Measurements from ENCODE around the gene CCDC7.
"Not testable (repeated sequence)": the region's sequence is repeated elsewhere in the genome, so short reads cannot be mapped to it uniquely, and the experiment has no call there.

CCDC7 gene

GRCh38 chr10:32751582-32751981, 305.6 kb downstream of the CCDC7 start:
- H3K9me3 Mint-ChIP-seq, result peaks cover 12% of the 10 kb centered on the region
- no peaks in the 10 kb centered on the region for H3K27me3 Mint-ChIP-seq
- no peak overlapping the region for H3K27ac Mint-ChIP-seq
- CTCF ChIA-PET, result no interaction called here
- peaks cover 5% of the 10 kb centered on the region for H3K36me3 Mint-ChIP-seq
- H3K4me3 Mint-ChIP-seq, result no peak overlapping the region
- no peak for DNase-seq
- H3K4me1 Mint-ChIP-seq, result no peaks in the 10 kb centered on the region

- H3K4me3 Mint-ChIP-seq, H3K36me3 Mint-ChIP-seq, CTCF ChIA-PET, DNase-seq, H3K27me3 Mint-ChIP-seq, H3K4me1 Mint-ChIP-seq, H3K27ac Mint-ChIP-seq: not testable (repeated sequence)
- peaks cover 21% of the 10 kb centered on the region for H3K9me3 Mint-ChIP-seq
Observed at GRCh38 chr10:32754900-32755299, 309.0 kb downstream of the CCDC7 start.

GRCh38 chr10:32771217-32771616, 325.3 kb downstream of the CCDC7 start:
- CTCF ChIA-PET, result no interaction called here
- no peaks in the 10 kb centered on the region for H3K4me1 Mint-ChIP-seq
- no peaks in the 10 kb centered on the region for H3K36me3 Mint-ChIP-seq
- H3K27ac Mint-ChIP-seq, result no peak overlapping the region
- H3K4me3 Mint-ChIP-seq, result no peak overlapping the region
- no peak for DNase-seq
- no peaks in the 10 kb centered on the region for H3K27me3 Mint-ChIP-seq
- H3K9me3 Mint-ChIP-seq, result peaks cover 19% of the 10 kb centered on the region

- no peaks in the 10 kb centered on the region for H3K27me3 Mint-ChIP-seq
- no peaks in the 10 kb centered on the region for H3K36me3 Mint-ChIP-seq
- CTCF ChIA-PET, result no interaction called here
- peaks cover 19% of the 10 kb centered on the region for H3K9me3 Mint-ChIP-seq
- no peaks in the 10 kb centered on the region for H3K4me1 Mint-ChIP-seq
- H3K4me3 Mint-ChIP-seq, result no peak overlapping the region
- no peak overlapping the region for H3K27ac Mint-ChIP-seq
- no peak for DNase-seq
Observed at GRCh38 chr10:32773105-32773504, 327.2 kb downstream of the CCDC7 start.

- peaks cover 1% of the 10 kb centered on the region for H3K36me3 Mint-ChIP-seq
Observed at GRCh38 chr10:32786968-32787367, 341.0 kb downstream of the CCDC7 start.

GRCh38 chr10:32787690-32788284, 341.8 kb downstream of the CCDC7 start:
- DNase-seq, result no peak
- no peaks in the 10 kb centered on the region for H3K4me1 Mint-ChIP-seq
- CTCF ChIA-PET, result no interaction called here
- H3K27ac Mint-ChIP-seq, result no peak overlapping the region
- peaks cover 1% of the 10 kb centered on the region for H3K36me3 Mint-ChIP-seq
- H3K4me3 Mint-ChIP-seq, result no peak overlapping the region
- peaks cover 9% of the 10 kb centered on the region for H3K9me3 Mint-ChIP-seq
- H3K27me3 Mint-ChIP-seq, result no peaks in the 10 kb centered on the region

More at GRCh38 chr10:32786968-32787367, 341.0 kb downstream of the CCDC7 start:
- peaks cover 9% of the 10 kb centered on the region for H3K9me3 Mint-ChIP-seq
- no peak overlapping the region for H3K4me3 Mint-ChIP-seq
- CTCF ChIA-PET, result no interaction called here
- H3K4me1 Mint-ChIP-seq, result no peaks in the 10 kb centered on the region
- no peak overlapping the region for H3K27ac Mint-ChIP-seq
- no peak for DNase-seq
- H3K27me3 Mint-ChIP-seq, result no peaks in the 10 kb centered on the region

GRCh38 chr10:32788359-32788758, 342.4 kb downstream of the CCDC7 start:
- CTCF ChIA-PET, result no interaction called here

GRCh38 chr10:32790483-32790882, 344.5 kb downstream of the CCDC7 start:
- Mint-ChIP-seq H3K4me1 (no peaks in the 10 kb centered on the region), H3K9me3 (peaks cover 9% of the 10 kb centered on the region), H3K27me3 (no peaks in the 10 kb centered on the region), H3K4me3 (no peak overlapping the region), H3K36me3 (peaks cover 1% of the 10 kb centered on the region), H3K27ac (no peak overlapping the region)
- no peak for DNase-seq
- CTCF ChIA-PET, result interaction anchor here (0.9 kb wide), 1 partner anchor 218 kb away, joined by 4 read pairs; no protein-coding TSS in a partner anchor

More at GRCh38 chr10:32788359-32788758, 342.4 kb downstream of the CCDC7 start:
- Mint-ChIP-seq H3K36me3 (peaks cover 1% of the 10 kb centered on the region), H3K9me3 (peaks cover 9% of the 10 kb centered on the region), H3K4me3 (no peak overlapping the region), H3K27ac (no peak overlapping the region), H3K4me1 (no peaks in the 10 kb centered on the region), H3K27me3 (no peaks in the 10 kb centered on the region)
- no peak for DNase-seq

- CTCF ChIA-PET, result interaction anchor here (1.0 kb wide), 1 partner anchor 216 kb away, joined by 3 read pairs; no protein-coding TSS in a partner anchor
- no peak overlapping the region for H3K27ac Mint-ChIP-seq
- peaks cover 4% of the 10 kb centered on the region for H3K9me3 Mint-ChIP-seq
- H3K4me3 Mint-ChIP-seq, result no peak overlapping the region
- no peaks in the 10 kb centered on the region for H3K4me1 Mint-ChIP-seq
- DNase-seq, result no peak
- no peaks in the 10 kb centered on the region for H3K27me3 Mint-ChIP-seq
- H3K36me3 Mint-ChIP-seq, result peaks cover 1% of the 10 kb centered on the region
Observed at GRCh38 chr10:32793033-32793432, 347.1 kb downstream of the CCDC7 start.

GRCh38 chr10:32795598-32796183, 349.8 kb downstream of the CCDC7 start:
- Mint-ChIP-seq H3K36me3 (no peaks in the 10 kb centered on the region), H3K4me3 (no peak overlapping the region), H3K27me3 (no peaks in the 10 kb centered on the region), H3K27ac (no peak overlapping the region), H3K4me1 (no peaks in the 10 kb centered on the region), H3K9me3 (no peaks in the 10 kb centered on the region)
- CTCF ChIA-PET, result interaction anchor here (2.7 kb wide), 1 partner anchor 214 kb away, joined by 12 read pairs; no protein-coding TSS in a partner anchor
- DNase-seq, result no peak

- CTCF ChIA-PET, H3K4me3 Mint-ChIP-seq, H3K27me3 Mint-ChIP-seq: not testable (repeated sequence)
Observed at GRCh38 chr10:32797393-32797792, 351.5 kb downstream of the CCDC7 start.

GRCh38 chr10:32846974-32847373, 401.0 kb downstream of the CCDC7 start:
- Mint-ChIP-seq H3K4me1 (no peaks in the 10 kb centered on the region), H3K4me3 (no peak overlapping the region), H3K9me3 (no peaks in the 10 kb centered on the region), H3K36me3 (no peaks in the 10 kb centered on the region), H3K27me3 (no peaks in the 10 kb centered on the region), H3K27ac (no peak overlapping the region)
- no peak for DNase-seq
- CTCF ChIA-PET, result no interaction called here

More at GRCh38 chr10:32797393-32797792, 351.5 kb downstream of the CCDC7 start:
- not testable (repeated sequence) for H3K9me3 Mint-ChIP-seq, H3K36me3 Mint-ChIP-seq, H3K4me1 Mint-ChIP-seq, DNase-seq, H3K27ac Mint-ChIP-seq

GRCh38 chr10:32851301-32851700, 405.4 kb downstream of the CCDC7 start:
- CTCF ChIA-PET, result no interaction called here
- no peak overlapping the region for H3K4me3 Mint-ChIP-seq

GRCh38 chr10:32854435-32854834, 408.5 kb downstream of the CCDC7 start:
- CTCF ChIA-PET, result no interaction called here
- Mint-ChIP-seq H3K36me3 (no peaks in the 10 kb centered on the region), H3K4me1 (peaks cover 7% of the 10 kb centered on the region), H3K27ac (no peak overlapping the region), H3K27me3 (no peaks in the 10 kb centered on the region), H3K4me3 (no peak overlapping the region), H3K9me3 (peaks cover 2% of the 10 kb centered on the region)
- DNase-seq, result no peak

More at GRCh38 chr10:32851301-32851700, 405.4 kb downstream of the CCDC7 start:
- Mint-ChIP-seq H3K36me3 (no peaks in the 10 kb centered on the region), H3K27ac (no peak overlapping the region), H3K4me1 (peaks cover 7% of the 10 kb centered on the region), H3K27me3 (no peaks in the 10 kb centered on the region), H3K9me3 (peaks cover 2% of the 10 kb centered on the region)
- no peak for DNase-seq

GRCh38 chr10:32865170-32865569, 419.2 kb downstream of the CCDC7 start:
- no peak for DNase-seq
- CTCF ChIA-PET, result no interaction called here
- Mint-ChIP-seq H3K9me3 (no peaks in the 10 kb centered on the region), H3K27me3 (no peaks in the 10 kb centered on the region), H3K27ac (no peak overlapping the region), H3K4me3 (no peak overlapping the region), H3K4me1 (no peaks in the 10 kb centered on the region), H3K36me3 (no peaks in the 10 kb centered on the region)
